ENCODE data around the gene RSPO3.

The RSPO3 gene

GRCh38 chr6:127129251-127129650 is 10.8 kb downstream of the RSPO3 start:
- no peaks in the 10 kb centered on the region for H3K36me3 ChIP-seq (ENCODE audit: insufficient read depth, low read length)
- H3K9ac ChIP-seq (ENCODE audit: insufficient read length), result no peak overlapping the region
- H3K4me3 ChIP-seq, result no peak overlapping the region
- H3K9me3 ChIP-seq (ENCODE audit: low read depth, low read length), result no peaks in the 10 kb centered on the region
- TF ChIP-seq EZH2 (IDR thresholded peaks at IDR 0.05), result no peak
- TF ChIP-seq FOXP2 (optimal IDR thresholded peaks at IDR 0.05; ENCODE audit: control extremely low read depth, extremely low read length, insufficient read depth), result no peak
- TF ChIP-seq POLR2AphosphoS5 (IDR thresholded peaks at IDR 0.05; ENCODE audit: borderline replicate concordance, low read depth, low read length), result no peak
- no peak overlapping the region for H3K27ac ChIP-seq
- no peak for DNase-seq (ENCODE audit: low read depth, low spot score)

GRCh38 chr6:127131275-127131674 is 12.8 kb downstream of the RSPO3 start:
- H3K9ac ChIP-seq (ENCODE audit: insufficient read length), result no peak overlapping the region
- no peak overlapping the region for H3K4me3 ChIP-seq
- no peak for DNase-seq (ENCODE audit: low read depth, low spot score)
- no peaks in the 10 kb centered on the region for H3K36me3 ChIP-seq (ENCODE audit: insufficient read depth, low read length)
- no peak overlapping the region for H3K27ac ChIP-seq
- no peaks in the 10 kb centered on the region for H3K9me3 ChIP-seq (ENCODE audit: low read depth, low read length)
- no peak for TF ChIP-seq POLR2AphosphoS5 (IDR thresholded peaks at IDR 0.05; ENCODE audit: borderline replicate concordance, low read depth, low read length)
- TF ChIP-seq FOXP2 (optimal IDR thresholded peaks at IDR 0.05; ENCODE audit: control extremely low read depth, extremely low read length, insufficient read depth), result no peak
- TF ChIP-seq EZH2 (IDR thresholded peaks at IDR 0.05), result no peak

GRCh38 chr6:127131772-127132376 is 13.4 kb downstream of the RSPO3 start:
- H3K27ac ChIP-seq, result no peak overlapping the region
- H3K9me3 ChIP-seq (ENCODE audit: low read depth, low read length), result no peaks in the 10 kb centered on the region
- DNase-seq (ENCODE audit: low read depth, low spot score), result no peak
- H3K36me3 ChIP-seq (ENCODE audit: insufficient read depth, low read length), result no peaks in the 10 kb centered on the region
- no peak overlapping the region for H3K9ac ChIP-seq (ENCODE audit: insufficient read length)
- TF ChIP-seq POLR2AphosphoS5 (IDR thresholded peaks at IDR 0.05; ENCODE audit: borderline replicate concordance, low read depth, low read length) (no peak), EZH2 (IDR thresholded peaks at IDR 0.05) (no peak), FOXP2 (optimal IDR thresholded peaks at IDR 0.05; ENCODE audit: control extremely low read depth, extremely low read length, insufficient read depth) (no peak)
- no peak overlapping the region for H3K4me3 ChIP-seq

- Histone ChIP-seq H3K36me3 (ENCODE audit: insufficient read depth, low read length) (no peaks in the 10 kb centered on the region), H3K27ac (no peak overlapping the region), H3K4me3 (no peak overlapping the region), H3K9me3 (ENCODE audit: low read depth, low read length) (no peaks in the 10 kb centered on the region), H3K9ac (ENCODE audit: insufficient read length) (no peak overlapping the region)
- TF ChIP-seq POLR2AphosphoS5 (IDR thresholded peaks at IDR 0.05; ENCODE audit: borderline replicate concordance, low read depth, low read length) (no peak), FOXP2 (optimal IDR thresholded peaks at IDR 0.05; ENCODE audit: control extremely low read depth, extremely low read length, insufficient read depth) (no peak), EZH2 (IDR thresholded peaks at IDR 0.05) (no peak)
- no peak for DNase-seq (ENCODE audit: low read depth, low spot score)
These were observed 15.7 kb downstream of the RSPO3 start for GRCh38 chr6:127134136-127134535.

GRCh38 chr6:127136786-127137185 is 18.3 kb downstream of the RSPO3 start:
- TF ChIP-seq EZH2 (IDR thresholded peaks at IDR 0.05) (no peak), POLR2AphosphoS5 (IDR thresholded peaks at IDR 0.05; ENCODE audit: borderline replicate concordance, low read depth, low read length) (no peak)

GRCh38 chr6:127146932-127147331 is 28.5 kb downstream of the RSPO3 start:
- peak; percentile 14 for DNase-seq (ENCODE audit: low read depth, low spot score)
- Histone ChIP-seq H3K27ac (no peak overlapping the region), H3K36me3 (ENCODE audit: insufficient read depth, low read length) (no peaks in the 10 kb centered on the region), H3K9ac (ENCODE audit: insufficient read length) (no peak overlapping the region), H3K9me3 (ENCODE audit: low read depth, low read length) (no peaks in the 10 kb centered on the region), H3K4me3 (no peak overlapping the region)
- TF ChIP-seq POLR2AphosphoS5 (IDR thresholded peaks at IDR 0.05; ENCODE audit: borderline replicate concordance, low read depth, low read length) (no peak), EZH2 (IDR thresholded peaks at IDR 0.05) (no peak), FOXP2 (optimal IDR thresholded peaks at IDR 0.05; ENCODE audit: control extremely low read depth, extremely low read length, insufficient read depth) (no peak)

More at GRCh38 chr6:127136786-127137185, 18.3 kb downstream of the RSPO3 start:
- no peak for DNase-seq (ENCODE audit: low read depth, low spot score)
- H3K4me3 ChIP-seq, result no peak overlapping the region
- no peak overlapping the region for H3K27ac ChIP-seq
- H3K9ac ChIP-seq (ENCODE audit: insufficient read length), result no peak overlapping the region
- no peaks in the 10 kb centered on the region for H3K36me3 ChIP-seq (ENCODE audit: insufficient read depth, low read length)
- no peaks in the 10 kb centered on the region for H3K9me3 ChIP-seq (ENCODE audit: low read depth, low read length)

GRCh38 chr6:127147534-127147933 is 29.1 kb downstream of the RSPO3 start:
- no peak for TF ChIP-seq EZH2 (IDR thresholded peaks at IDR 0.05)
- TF ChIP-seq POLR2AphosphoS5 (IDR thresholded peaks at IDR 0.05; ENCODE audit: borderline replicate concordance, low read depth, low read length), result no peak
- no peak for TF ChIP-seq FOXP2 (optimal IDR thresholded peaks at IDR 0.05; ENCODE audit: control extremely low read depth, extremely low read length, insufficient read depth)
- DNase-seq (ENCODE audit: low read depth, low spot score), result no peak
- H3K9ac ChIP-seq (ENCODE audit: insufficient read length), result no peak overlapping the region
- no peak overlapping the region for H3K27ac ChIP-seq
- H3K36me3 ChIP-seq (ENCODE audit: insufficient read depth, low read length), result no peaks in the 10 kb centered on the region
- no peak overlapping the region for H3K4me3 ChIP-seq
- no peaks in the 10 kb centered on the region for H3K9me3 ChIP-seq (ENCODE audit: low read depth, low read length)

- no peak for TF ChIP-seq POLR2AphosphoS5 (IDR thresholded peaks at IDR 0.05; ENCODE audit: borderline replicate concordance, low read depth, low read length)
- TF ChIP-seq EZH2 (IDR thresholded peaks at IDR 0.05), result no peak
- TF ChIP-seq FOXP2 (optimal IDR thresholded peaks at IDR 0.05; ENCODE audit: control extremely low read depth, extremely low read length, insufficient read depth), result no peak
- no peak for DNase-seq (ENCODE audit: low read depth, low spot score)
- Histone ChIP-seq H3K4me3 (no peak overlapping the region), H3K9me3 (ENCODE audit: low read depth, low read length) (no peaks in the 10 kb centered on the region), H3K27ac (no peak overlapping the region), H3K36me3 (ENCODE audit: insufficient read depth, low read length) (no peaks in the 10 kb centered on the region), H3K9ac (ENCODE audit: insufficient read length) (no peak overlapping the region)
These were observed 30.0 kb downstream of the RSPO3 start for GRCh38 chr6:127148511-127148910.

GRCh38 chr6:127154509-127154908 is 36.0 kb downstream of the RSPO3 start:
- no peaks in the 10 kb centered on the region for H3K36me3 ChIP-seq (ENCODE audit: insufficient read depth, low read length)
- H3K4me3 ChIP-seq, result no peak overlapping the region
- no peaks in the 10 kb centered on the region for H3K9me3 ChIP-seq (ENCODE audit: low read depth, low read length)
- H3K9ac ChIP-seq (ENCODE audit: insufficient read length), result no peak overlapping the region
- DNase-seq (ENCODE audit: low read depth, low spot score), result no peak
- TF ChIP-seq POLR2AphosphoS5 (IDR thresholded peaks at IDR 0.05; ENCODE audit: borderline replicate concordance, low read depth, low read length) (no peak), EZH2 (IDR thresholded peaks at IDR 0.05) (no peak), FOXP2 (optimal IDR thresholded peaks at IDR 0.05; ENCODE audit: control extremely low read depth, extremely low read length, insufficient read depth) (no peak)
- no peak overlapping the region for H3K27ac ChIP-seq

All from SK-N-MC (cell line).